Suppressor macrophage treated with lipopolysaccharide for 4 hours (primary cell): ENCODE data around the gene CD1E.
"Not testable (repeated sequence)": the region's sequence is repeated elsewhere in the genome, so short reads cannot be mapped to it uniquely, and the experiment has no call there.

ENCODE experiments used
- DNase-seq: peaks from one replicate; pipeline ENCODE4 v3.0.0-alpha.2; 2020

CD1E gene

DNA sequence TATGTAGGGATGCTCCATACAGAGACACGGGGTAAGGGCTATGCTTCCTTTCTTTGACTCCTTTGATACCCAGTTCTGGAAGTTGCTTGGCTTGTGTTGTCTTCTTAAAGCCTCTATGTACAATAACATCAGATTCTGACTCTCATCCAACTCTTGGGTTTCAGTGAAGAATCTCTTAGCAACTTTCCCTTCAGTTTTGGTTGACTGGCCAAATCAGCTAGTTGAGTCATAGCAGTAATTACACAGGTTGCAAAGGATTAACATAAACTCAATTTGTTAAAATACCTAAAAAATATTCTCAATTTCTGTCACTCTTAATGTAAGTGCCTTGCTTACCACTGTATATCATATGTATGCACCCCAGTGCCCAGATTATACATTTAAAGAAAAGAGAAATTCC, 9.2 kb downstream of the CD1E start:
- no peak for DNase-seq

DNA sequence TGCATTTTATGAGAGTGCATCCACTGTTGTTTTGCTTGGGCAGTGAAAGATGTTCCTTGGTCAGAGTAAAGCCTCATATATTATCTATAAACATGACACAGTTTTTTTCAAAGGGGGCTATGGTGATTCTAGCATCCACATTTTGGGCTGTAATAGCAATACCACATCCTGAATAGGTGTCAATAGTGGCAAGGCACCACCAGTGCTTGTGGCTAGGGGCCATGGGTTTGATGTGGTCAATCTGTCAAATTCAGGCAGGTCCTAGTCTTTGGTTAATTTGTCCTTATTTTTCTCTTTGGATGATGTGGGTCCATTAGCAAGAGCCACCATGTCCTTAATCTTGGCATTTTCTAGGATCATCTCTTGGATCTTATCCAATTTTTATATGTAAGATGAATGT, 13.1 kb downstream of the CD1E start:
- no peak for DNase-seq

DNA sequence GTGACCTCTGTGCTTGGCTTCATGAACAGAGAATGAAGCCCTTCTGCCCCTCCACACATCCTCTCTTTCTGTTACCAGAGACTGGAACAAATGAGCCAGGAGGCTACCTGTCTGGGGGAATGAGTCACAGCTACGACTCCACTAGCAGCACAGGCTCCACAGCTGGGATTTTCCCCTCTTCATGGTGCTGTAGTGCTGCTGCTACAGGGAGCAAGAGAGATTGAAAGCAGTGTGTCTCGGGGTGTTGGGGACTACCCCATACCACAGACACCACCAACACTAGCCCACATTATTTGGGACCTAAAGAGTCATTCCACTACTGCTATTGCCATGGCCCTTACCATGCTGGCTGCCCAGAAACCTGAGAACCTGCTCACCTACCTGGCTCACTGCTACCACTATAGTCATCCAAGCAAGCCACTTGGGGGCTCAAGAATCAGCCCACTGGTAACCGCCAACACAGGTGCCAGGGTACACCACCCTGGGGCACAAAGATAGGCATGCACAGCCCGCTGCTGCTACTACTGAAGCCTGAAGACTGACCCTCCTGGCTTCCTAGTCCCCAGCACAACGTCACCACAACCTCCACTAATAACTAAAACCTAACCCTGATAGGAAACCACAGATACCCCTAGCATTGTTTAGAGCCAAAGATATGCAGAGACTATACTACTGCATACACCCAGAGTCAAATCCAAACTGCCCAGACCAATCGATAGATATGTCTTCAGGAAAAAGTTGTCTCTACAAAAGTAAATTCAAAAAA, 17.7 kb downstream of the CD1E start:
- DNase-seq: no peak

DNA sequence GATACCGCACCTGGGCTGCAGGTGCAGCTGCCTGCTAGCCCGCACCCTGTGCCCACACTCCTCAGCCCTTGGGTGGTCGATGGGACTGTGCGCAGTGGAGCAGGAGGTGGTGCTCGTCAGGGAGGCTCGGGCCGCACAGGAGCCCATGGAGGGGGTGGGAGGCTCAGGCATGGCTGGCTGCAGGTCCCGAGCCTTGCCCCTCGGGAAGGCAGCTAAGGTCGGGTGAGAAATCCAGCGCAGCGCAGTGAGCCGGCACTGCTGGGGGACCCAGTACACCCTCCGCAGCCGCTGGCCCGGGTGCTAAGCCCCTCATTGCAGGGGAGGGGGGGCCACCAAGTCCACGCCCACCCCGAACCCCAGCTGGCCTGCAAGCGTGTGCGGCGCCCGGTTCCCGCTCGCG, 20.4 kb downstream of the CD1E start:
- not testable (repeated sequence) for DNase-seq

DNA sequence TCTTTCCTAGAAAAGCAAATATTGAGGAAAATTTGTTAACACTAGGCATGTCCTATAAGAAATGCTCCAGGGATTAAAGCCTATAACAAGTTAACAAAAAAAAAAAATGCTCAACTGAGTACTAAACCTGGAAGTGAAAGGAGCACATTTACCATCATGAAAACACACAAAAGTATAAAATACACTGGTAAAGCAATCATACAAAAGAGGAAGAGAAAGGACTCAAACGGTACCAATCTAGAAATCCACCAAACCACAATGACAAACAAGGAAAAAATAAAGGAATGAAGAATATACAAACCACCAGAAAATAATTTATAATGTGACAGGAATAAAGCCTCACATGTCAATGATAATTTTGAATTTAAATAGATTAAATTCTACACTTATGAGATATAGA, 21.2 kb downstream of the CD1E start:
- peak; percentile 57 for DNase-seq

DNA sequence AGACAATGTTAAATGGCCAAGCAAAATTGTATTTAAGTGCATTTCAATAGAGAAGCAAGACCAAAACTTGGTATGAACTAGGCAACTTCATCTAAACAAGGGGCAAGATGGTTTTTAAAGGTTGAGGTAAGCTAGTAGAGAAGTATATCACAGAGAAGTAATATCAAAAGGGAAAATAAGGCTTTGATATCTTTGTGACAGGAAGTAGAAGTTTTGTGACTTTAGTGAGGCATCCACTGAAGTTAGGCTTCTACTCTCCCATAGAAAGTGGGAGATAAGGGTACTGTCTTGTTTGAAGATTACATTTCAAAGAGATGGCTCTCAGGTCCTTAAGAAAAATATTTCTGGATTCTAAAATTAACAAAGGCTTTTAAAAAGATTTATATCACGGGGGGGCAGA, 36.6 kb downstream of the CD1E start:
- DNase-seq: no peak

DNA sequence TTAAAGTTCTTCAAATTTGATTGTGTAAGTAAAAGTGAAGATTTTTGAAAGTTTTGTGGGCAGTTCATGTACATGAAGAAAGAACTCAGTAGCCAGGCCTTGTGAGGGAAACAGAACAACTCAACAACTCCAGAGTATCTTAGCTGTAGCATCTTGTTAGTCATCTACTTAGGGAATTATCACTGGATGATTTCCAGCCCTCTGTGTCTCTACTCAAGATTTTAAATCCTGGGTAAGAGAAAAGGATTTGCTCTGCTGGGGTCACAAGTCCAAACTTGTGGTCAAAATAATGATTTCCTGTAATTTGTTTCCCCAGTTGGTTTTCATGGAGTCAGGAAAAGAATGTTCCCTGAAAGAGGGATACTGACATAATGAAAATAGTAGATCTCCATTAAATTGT, 37.4 kb downstream of the CD1E start:
- no peak for DNase-seq

DNA sequence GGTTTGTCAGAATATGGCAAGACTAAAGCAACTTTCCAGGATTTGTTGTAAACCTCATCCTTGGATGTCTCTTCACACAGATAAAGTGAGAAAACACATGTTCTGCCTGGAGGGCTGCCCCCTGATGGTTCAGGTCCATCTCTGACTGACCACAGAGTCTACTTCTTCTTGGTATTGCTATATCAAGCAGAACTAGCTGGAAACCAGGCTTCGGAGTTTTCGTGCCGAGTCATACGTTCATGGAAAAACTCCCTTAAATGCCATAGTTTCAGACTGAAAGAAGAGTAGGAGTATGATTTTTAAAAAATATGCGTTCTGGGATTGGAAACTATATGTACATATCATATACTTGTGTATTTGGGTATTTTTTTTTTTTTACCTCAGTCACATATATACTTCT, 39.8 kb downstream of the CD1E start:
- DNase-seq: peak; percentile 38

DNA sequence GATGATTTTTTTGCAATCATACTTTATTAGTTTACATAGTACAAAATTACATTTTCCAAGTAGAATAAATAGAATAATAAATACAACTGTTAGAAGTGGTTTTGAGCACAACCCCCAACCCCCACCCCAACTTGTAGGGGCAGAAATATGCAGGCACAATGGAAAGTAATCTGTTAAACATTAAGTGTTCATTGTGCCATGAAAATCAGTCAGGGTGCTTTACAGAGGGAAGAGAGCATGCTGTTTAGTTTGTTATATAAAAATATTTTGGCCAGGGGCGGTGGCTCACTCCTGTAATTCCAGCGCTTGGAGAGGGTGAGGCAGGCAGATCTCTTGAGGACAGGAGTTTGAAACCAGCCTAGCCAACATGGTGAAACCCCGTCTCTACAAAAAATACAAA, 43.0 kb downstream of the CD1E start:
- DNase-seq: no peak

DNA sequence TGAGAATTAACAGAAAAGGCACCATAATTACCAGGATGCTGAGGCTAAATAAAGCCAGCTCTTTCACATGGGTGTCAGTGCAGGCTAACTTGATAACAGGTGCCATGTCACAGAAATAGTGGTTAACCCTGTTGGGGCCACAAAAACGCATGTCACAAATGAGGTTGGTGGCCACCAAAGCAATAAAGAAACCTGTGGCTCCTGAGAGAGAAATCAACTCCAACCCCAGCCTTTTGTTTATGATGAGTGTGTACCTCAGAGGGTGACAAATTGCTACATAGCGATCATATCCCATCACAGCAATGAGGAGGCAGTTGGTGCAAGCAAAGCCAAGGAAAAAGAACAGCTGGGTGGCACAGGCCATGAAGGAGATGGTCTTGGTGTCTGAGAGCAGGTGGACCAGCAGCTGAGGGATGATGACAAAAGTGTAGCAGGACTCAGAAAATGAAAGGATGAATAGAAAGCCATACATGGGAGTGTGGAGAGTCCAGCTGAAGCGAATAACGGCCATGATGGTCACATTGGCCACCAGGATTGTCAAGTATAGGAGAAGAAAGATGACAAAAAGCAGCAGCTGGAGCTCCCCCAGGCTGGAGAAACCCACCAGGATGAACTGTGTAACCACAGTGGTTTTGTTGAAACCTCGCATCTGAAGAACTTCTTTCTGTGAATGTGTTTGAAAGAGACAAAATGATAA, 45.3 kb downstream of the CD1E start, which contains the start of gene OR10T2:
OR10T2 (minus strand) TSS at position 649 of the 697 bp plus-strand sequence; CDS start at position 649, 0 bp downstream.
- DNase-seq: no peak

DNA sequence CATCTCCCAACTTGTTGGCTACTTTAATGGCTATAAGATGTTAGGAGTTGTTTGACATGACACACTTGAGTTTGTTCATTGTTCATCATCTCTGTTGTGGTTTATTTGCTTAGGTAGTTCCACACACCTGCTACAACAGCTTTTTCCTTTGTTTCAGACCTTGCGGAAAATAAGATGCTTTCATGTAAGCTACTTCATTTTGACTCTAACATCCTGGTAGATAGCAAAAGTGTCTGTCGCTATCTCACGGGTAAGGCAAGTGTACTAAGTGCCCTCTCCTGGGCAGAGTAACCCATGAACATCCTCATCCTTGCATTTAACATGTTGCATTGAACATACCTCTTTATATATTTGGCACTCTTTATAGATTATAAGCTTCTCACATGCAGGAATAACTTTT, 47.2 kb downstream of the CD1E start:
- DNase-seq: no peak

DNA sequence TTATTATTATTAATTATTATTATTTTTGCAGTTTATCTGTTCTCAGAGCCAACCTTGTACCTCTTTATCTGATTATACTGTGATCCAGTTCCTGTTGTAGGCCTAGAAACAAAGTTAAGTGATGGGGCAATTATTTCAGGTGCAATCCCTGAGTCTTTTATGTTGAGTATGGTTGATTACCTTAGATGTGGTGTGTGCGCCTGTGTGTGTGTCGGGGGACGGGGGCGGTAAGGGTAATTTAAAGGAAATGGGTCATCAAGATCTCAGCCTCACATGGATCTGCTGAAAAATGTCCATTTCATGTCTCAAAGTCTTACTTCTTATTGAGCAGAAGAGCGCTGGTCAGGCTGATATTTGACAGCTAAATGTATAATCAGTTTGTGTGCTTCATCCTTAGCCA, 53.4 kb downstream of the CD1E start:
- DNase-seq: no peak
